ENCODE measurements around the gene GPR176. TPM values are rescaled to one million over a fixed set of nuclear protein-coding genes. Genes with fewer than 3 reads are reported as not detected.

Gene GPR176
- total RNA-seq, 1 donor from 2014 or later, result 4.2 TPM

- H3K36me3 Mint-ChIP-seq (ENCODE audit: low read depth), result no peaks in the 10 kb centered on the region
- H3K4me1 Mint-ChIP-seq, result peaks cover 11% of the 10 kb centered on the region
Observed at GRCh38 chr15:39792844-39793335, 127.2 kb downstream of the GPR176 start.

GRCh38 chr15:39792025-39792843 is 127.8 kb downstream of the GPR176 start:
- Mint-ChIP-seq H3K27me3 (ENCODE audit: low read depth) (no peaks in the 10 kb centered on the region), H3K9me3 (no peaks in the 10 kb centered on the region), H3K27ac (ENCODE audit: unreplicated experiment) (no peak overlapping the region), H3K36me3 (ENCODE audit: low read depth) (no peaks in the 10 kb centered on the region), H3K4me1 (peaks cover 14% of the 10 kb centered on the region), H3K4me3 (no peak overlapping the region)
- no peak for DNase-seq (ENCODE audit: low read depth, low spot score)
- TF ChIP-seq, protein P1, sequence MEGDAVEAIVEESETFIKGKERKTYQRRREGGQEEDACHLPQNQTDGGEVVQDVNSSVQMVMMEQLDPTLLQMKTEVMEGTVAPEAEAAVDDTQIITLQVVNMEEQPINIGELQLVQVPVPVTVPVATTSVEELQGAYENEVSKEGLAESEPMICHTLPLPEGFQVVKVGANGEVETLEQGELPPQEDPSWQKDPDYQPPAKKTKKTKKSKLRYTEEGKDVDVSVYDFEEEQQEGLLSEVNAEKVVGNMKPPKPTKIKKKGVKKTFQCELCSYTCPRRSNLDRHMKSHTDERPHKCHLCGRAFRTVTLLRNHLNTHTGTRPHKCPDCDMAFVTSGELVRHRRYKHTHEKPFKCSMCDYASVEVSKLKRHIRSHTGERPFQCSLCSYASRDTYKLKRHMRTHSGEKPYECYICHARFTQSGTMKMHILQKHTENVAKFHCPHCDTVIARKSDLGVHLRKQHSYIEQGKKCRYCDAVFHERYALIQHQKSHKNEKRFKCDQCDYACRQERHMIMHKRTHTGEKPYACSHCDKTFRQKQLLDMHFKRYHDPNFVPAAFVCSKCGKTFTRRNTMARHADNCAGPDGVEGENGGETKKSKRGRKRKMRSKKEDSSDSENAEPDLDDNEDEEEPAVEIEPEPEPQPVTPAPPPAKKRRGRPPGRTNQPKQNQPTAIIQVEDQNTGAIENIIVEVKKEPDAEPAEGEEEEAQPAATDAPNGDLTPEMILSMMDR (conservative IDR thresholded peaks at IDR 0.05), result no peak

More at GRCh38 chr15:39792844-39793335, 127.2 kb downstream of the GPR176 start:
- no peak overlapping the region for H3K27ac Mint-ChIP-seq (ENCODE audit: unreplicated experiment)
- H3K9me3 Mint-ChIP-seq, result no peaks in the 10 kb centered on the region
- DNase-seq (ENCODE audit: low read depth, low spot score), result no peak
- no peaks in the 10 kb centered on the region for H3K27me3 Mint-ChIP-seq (ENCODE audit: low read depth)
- H3K4me3 Mint-ChIP-seq, result no peak overlapping the region
- TF ChIP-seq, protein P1 (conservative IDR thresholded peaks at IDR 0.05), result no peak

DNA sequence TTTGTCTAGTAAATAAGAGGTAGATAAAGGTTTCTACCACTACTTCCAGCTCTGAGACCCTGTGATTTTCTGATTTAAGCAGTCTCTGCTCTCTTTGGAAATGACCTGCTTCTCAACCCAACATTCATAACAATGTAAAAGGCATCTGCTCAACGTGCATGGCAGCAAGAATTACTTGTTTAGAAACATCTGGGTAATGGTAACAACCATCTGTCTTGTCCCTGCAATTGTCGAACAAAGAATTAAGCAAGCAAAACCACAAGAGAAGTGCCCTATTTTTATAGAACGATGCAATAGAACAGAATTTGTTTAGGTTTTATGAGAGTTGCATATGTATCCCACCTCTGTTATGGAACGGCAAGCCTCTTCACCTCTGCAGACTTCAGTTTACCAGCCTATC is 130.3 kb downstream of the GPR176 start:
- TF ChIP-seq, protein P1 (conservative IDR thresholded peaks at IDR 0.05), result no peak
- H3K4me1 Mint-ChIP-seq, result peaks cover 30% of the 10 kb centered on the region
- H3K27me3 Mint-ChIP-seq (ENCODE audit: low read depth), result no peaks in the 10 kb centered on the region
- H3K27ac Mint-ChIP-seq (ENCODE audit: unreplicated experiment), result no peak overlapping the region
- H3K9me3 Mint-ChIP-seq, result no peaks in the 10 kb centered on the region
- no peak for DNase-seq (ENCODE audit: low read depth, low spot score)
- H3K36me3 Mint-ChIP-seq (ENCODE audit: low read depth), result no peaks in the 10 kb centered on the region
- H3K4me3 Mint-ChIP-seq, result no peak overlapping the region

DNA sequence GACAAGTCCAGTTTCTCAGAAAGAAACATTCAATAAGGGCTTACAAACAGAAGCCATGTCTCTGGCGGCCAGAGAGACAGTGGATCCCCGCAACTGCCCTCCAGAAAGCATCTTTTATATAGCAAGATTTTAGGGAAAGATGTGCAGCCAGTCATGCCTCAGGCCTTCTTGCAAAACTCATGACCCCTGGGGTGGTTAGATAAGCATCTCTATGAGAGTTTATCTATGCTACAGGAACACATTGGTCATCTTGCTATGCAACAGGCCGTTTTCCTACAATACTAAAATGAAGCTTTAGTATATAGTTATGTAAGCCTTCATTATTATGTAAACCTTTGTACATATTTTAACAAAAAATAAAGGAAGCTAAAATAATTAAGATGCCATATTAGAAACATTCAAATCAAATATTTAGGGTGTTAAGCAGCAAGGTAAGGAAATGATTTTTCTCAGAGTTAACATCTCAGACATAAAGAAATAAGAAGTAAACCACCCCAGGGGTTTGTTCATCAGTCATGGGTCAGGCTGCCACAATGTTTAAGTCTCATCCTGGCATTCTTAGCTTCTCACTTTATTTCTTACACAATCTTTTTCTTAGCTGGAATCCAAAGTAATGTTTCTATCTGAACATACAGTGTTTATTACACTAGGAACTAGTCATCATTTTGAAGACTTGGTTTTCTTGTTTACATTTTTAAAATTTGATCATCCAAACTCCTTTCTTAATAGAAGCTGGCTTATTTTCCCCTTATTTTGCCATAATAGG is 131.1 kb downstream of the GPR176 start:
- TF ChIP-seq, protein P1 (conservative IDR thresholded peaks at IDR 0.05), result no peak
- Mint-ChIP-seq H3K4me1 (peaks cover 33% of the 10 kb centered on the region), H3K27ac (ENCODE audit: unreplicated experiment) (no peak overlapping the region), H3K9me3 (no peaks in the 10 kb centered on the region), H3K4me3 (peak overlapping the region; percentile 34), H3K27me3 (ENCODE audit: low read depth) (no peaks in the 10 kb centered on the region), H3K36me3 (ENCODE audit: low read depth) (no peaks in the 10 kb centered on the region)
- no peak for DNase-seq (ENCODE audit: low read depth, low spot score)

GRCh38 chr15:39788108-39788507 is 132.0 kb downstream of the GPR176 start:
- H3K4me1 Mint-ChIP-seq, result peaks cover 42% of the 10 kb centered on the region
- peaks cover 4% of the 10 kb centered on the region for H3K36me3 Mint-ChIP-seq (ENCODE audit: low read depth)
- no peak overlapping the region for H3K27ac Mint-ChIP-seq (ENCODE audit: unreplicated experiment)
- H3K9me3 Mint-ChIP-seq, result no peaks in the 10 kb centered on the region
- TF ChIP-seq, protein P1 (conservative IDR thresholded peaks at IDR 0.05), result no peak
- no peaks in the 10 kb centered on the region for H3K27me3 Mint-ChIP-seq (ENCODE audit: low read depth)
- DNase-seq (ENCODE audit: low read depth, low spot score), result no peak
- H3K4me3 Mint-ChIP-seq, result peak overlapping the region; percentile 35

All from neural crest cell (in vitro differentiated cells).